ENCODE results near the gene RNF123.

The RNF123 gene

GRCh38 chr3:49750056-49750455 is 60.7 kb downstream of the RNF123 start:
- no peak for DNase-seq (ENCODE audit: low read depth)

GRCh38 chr3:49751501-49751900 is 62.1 kb downstream of the RNF123 start:
- DNase-seq (ENCODE audit: low read depth), result no peak

GRCh38 chr3:49754536-49754935 is 65.2 kb downstream of the RNF123 start:
- DNase-seq (ENCODE audit: low read depth), result no peak

- no peak for DNase-seq (ENCODE audit: low read depth)
Measured at GRCh38 chr3:49756036-49756435, 66.7 kb downstream of the RNF123 start.

- no peak for DNase-seq (ENCODE audit: low read depth)
Measured at GRCh38 chr3:49757197-49757596, 67.8 kb downstream of the RNF123 start.

GRCh38 chr3:49759226-49759625 is 69.9 kb downstream of the RNF123 start:
- no peak for DNase-seq (ENCODE audit: low read depth)

GRCh38 chr3:49761661-49762060 is 72.3 kb downstream of the RNF123 start:
- DNase-seq (ENCODE audit: low read depth), result no peak

GRCh38 chr3:49763981-49764380 is 74.6 kb downstream of the RNF123 start:
- no peak for DNase-seq (ENCODE audit: low read depth)

GRCh38 chr3:49769286-49769915 is 80.0 kb downstream of the RNF123 start:
- no peak for DNase-seq (ENCODE audit: low read depth)

GRCh38 chr3:49769926-49770325 is 80.6 kb downstream of the RNF123 start:
- no peak for DNase-seq (ENCODE audit: low read depth)

Data from CMK (cell line).